ENCODE results near the gene VRK3.

DNA sequence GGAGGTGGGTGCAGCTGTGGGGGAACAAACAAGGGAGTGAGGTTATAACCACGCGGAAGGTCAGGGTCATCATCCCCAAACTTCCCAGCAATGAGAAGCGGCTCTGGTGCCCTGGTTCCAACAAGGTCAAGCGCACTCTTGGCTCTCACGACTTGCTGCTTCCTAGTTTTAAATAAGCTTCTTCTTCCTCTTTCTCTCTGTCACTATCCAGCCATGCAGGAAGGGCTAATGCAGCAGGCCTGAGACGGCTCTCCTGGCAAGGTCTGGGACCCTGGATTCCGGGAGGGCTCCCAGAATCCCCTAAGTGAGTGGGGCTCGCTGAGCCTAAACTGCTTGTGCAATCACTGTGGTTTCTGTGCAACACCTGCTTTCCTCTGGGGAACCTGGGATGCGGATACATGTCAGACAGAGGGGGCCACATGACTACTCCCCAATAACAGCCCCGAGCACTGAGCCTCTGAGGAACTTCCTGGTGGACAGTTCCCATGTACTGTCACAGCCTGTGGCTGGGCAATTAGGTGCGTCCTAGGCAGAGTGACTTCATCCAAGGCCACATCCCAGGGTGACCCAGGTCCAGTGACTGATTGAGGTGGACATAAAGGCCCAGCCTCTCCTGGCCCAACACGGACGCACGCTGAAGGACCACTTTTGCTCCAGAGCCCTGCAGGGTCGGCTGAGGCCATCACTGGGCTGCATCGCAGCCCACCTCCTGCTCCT lies 24.2 kb downstream of the VRK3 start:
- TF ChIP-seq, protein P1, sequence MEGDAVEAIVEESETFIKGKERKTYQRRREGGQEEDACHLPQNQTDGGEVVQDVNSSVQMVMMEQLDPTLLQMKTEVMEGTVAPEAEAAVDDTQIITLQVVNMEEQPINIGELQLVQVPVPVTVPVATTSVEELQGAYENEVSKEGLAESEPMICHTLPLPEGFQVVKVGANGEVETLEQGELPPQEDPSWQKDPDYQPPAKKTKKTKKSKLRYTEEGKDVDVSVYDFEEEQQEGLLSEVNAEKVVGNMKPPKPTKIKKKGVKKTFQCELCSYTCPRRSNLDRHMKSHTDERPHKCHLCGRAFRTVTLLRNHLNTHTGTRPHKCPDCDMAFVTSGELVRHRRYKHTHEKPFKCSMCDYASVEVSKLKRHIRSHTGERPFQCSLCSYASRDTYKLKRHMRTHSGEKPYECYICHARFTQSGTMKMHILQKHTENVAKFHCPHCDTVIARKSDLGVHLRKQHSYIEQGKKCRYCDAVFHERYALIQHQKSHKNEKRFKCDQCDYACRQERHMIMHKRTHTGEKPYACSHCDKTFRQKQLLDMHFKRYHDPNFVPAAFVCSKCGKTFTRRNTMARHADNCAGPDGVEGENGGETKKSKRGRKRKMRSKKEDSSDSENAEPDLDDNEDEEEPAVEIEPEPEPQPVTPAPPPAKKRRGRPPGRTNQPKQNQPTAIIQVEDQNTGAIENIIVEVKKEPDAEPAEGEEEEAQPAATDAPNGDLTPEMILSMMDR (IDR thresholded peaks at IDR 0.05; ENCODE audit: low read length): no peak
- no peak for TF ChIP-seq EZH2 (IDR thresholded peaks at IDR 0.05; ENCODE audit: borderline replicate concordance, low read length)

All from OCI-LY1 (cell line).